Measurements from ENCODE around the gene MITF.

DNA sequence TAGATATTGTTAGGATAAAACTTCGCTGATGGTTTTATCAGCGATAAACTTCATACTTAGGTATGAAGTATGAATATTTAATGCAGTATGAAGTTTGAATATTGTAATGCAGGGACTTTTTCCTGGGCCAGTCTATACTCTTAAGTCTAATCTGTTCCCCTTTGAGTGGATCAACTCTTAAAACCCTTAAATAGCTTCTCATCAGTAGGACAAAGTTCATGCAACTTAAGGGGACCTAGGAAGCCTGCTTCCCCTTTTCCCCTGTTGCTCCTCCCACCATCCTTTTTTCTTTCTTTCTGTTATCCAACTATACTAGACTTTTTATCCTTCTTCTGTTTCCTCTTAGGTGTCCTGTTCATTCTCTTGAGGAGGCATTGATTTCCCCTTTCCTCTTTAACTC lies 78.7 kb downstream of the MITF start:
- TF ChIP-seq, protein P1, sequence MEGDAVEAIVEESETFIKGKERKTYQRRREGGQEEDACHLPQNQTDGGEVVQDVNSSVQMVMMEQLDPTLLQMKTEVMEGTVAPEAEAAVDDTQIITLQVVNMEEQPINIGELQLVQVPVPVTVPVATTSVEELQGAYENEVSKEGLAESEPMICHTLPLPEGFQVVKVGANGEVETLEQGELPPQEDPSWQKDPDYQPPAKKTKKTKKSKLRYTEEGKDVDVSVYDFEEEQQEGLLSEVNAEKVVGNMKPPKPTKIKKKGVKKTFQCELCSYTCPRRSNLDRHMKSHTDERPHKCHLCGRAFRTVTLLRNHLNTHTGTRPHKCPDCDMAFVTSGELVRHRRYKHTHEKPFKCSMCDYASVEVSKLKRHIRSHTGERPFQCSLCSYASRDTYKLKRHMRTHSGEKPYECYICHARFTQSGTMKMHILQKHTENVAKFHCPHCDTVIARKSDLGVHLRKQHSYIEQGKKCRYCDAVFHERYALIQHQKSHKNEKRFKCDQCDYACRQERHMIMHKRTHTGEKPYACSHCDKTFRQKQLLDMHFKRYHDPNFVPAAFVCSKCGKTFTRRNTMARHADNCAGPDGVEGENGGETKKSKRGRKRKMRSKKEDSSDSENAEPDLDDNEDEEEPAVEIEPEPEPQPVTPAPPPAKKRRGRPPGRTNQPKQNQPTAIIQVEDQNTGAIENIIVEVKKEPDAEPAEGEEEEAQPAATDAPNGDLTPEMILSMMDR (IDR thresholded peaks at IDR 0.05): no peak
- TF ChIP-seq ZFX (IDR thresholded peaks at IDR 0.05; ENCODE audit: borderline replicate concordance): no peak
